ENCODE results near the gene REPIN1.

Gene REPIN1

DNA sequence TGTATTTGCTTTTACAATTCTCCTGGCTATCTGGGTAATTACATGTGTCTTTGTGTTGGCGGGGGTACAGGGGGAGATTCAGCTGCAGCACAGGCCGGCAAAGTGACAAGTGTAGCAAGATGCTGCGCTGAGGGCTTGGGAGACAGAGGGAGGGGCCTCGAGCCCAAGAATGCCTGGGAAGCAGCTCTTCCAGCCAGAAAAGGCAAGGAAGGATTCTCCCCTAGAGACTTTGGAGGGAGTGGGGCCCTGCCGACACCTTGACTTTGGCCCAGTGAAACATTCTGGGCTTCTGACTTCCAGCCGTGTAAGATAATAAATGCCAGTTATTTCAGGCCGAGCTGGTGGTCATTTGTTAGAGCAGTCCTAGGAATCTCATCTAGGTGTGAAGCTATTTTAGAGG is 7.2 kb upstream of the REPIN1 start:
- H3K9me2 ChIP-seq (replicated peaks; ENCODE audit: low read depth, low read length) = no peaks in the 10 kb centered on the region
- no peak overlapping the region for H2AFZ ChIP-seq (ENCODE audit: low read length)
- H3K9ac ChIP-seq (ENCODE audit: low read depth, low read length, poor library complexity, severe bottlenecking) = no peak overlapping the region
- H4K20me1 ChIP-seq (ENCODE audit: insufficient read depth, low read length, poor library complexity, severe bottlenecking) = no peaks in the 10 kb centered on the region
- no peaks in the 10 kb centered on the region for H3K9me3 ChIP-seq (ENCODE audit: insufficient read depth, low read depth, low read length)
- H3K36me3 ChIP-seq (ENCODE audit: insufficient read depth, low read length) = no peaks in the 10 kb centered on the region
- H3K79me2 ChIP-seq (ENCODE audit: insufficient read depth, low read length) = no peaks in the 10 kb centered on the region
- no peak overlapping the region for H3K4me2 ChIP-seq (ENCODE audit: low read depth, low read length, poor library complexity, severe bottlenecking)
- H3K4me1 ChIP-seq (ENCODE audit: insufficient read depth, low read length, poor library complexity, severe bottlenecking) = peaks cover 61% of the 10 kb centered on the region
- no peak overlapping the region for H3K4me3 ChIP-seq (ENCODE audit: low read length, poor library complexity, severe bottlenecking)
- no peak for TF ChIP-seq EZH2phosphoT487 (IDR thresholded peaks at IDR 0.05; ENCODE audit: borderline replicate concordance)
- TF ChIP-seq, protein P1, sequence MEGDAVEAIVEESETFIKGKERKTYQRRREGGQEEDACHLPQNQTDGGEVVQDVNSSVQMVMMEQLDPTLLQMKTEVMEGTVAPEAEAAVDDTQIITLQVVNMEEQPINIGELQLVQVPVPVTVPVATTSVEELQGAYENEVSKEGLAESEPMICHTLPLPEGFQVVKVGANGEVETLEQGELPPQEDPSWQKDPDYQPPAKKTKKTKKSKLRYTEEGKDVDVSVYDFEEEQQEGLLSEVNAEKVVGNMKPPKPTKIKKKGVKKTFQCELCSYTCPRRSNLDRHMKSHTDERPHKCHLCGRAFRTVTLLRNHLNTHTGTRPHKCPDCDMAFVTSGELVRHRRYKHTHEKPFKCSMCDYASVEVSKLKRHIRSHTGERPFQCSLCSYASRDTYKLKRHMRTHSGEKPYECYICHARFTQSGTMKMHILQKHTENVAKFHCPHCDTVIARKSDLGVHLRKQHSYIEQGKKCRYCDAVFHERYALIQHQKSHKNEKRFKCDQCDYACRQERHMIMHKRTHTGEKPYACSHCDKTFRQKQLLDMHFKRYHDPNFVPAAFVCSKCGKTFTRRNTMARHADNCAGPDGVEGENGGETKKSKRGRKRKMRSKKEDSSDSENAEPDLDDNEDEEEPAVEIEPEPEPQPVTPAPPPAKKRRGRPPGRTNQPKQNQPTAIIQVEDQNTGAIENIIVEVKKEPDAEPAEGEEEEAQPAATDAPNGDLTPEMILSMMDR (conservative IDR thresholded peaks at IDR 0.05; ENCODE audit: low read length) = no peak
- peaks cover 5% of the 10 kb centered on the region; the same call in 1 of the 2 replicates for H3F3A ChIP-seq (ENCODE audit: low read depth)
- H3K27me3 ChIP-seq (ENCODE audit: insufficient read depth, low read length, poor library complexity, severe bottlenecking) = no peaks in the 10 kb centered on the region

DNA sequence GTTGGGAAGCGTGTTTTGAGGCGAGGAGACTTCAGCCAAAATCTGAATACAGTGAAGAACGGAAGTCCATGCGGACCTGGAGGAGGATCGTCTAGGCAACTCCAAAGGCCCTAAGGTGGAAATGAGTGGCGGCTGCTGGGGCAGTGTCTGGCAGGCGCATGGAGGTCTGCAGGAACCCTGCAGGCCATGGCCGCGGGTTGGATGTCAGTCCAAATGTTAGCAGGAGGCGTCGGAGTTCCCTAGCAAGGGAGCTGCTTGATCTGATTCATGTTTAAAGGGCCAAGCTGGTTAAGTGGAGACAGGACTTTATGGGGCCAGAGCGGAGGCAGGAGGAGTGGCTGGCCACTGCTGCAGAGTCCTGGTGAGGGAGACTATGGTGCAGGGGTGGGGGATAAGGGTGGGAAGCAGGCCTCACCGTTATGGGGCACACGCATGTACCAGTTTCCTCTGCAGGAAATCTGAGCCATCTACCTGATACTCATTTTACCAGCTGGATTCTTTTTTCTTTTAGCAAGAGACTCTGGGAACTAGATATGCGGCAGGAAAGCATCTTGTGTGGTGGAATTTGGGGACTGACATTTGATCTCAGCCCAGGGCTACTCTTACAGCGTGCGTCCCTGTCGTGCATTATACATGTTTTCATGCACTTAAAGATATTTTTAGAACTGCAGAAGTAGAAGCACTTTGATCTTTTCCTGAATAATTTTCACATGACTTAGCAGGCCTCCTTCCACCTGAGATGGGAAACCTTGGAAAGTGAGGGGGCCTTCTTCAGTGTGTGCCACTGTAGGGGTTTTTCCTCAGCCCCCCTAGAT is 6.6 kb upstream of the REPIN1 start:
- Histone ChIP-seq H3K9ac (ENCODE audit: low read depth, low read length, poor library complexity, severe bottlenecking) (no peak overlapping the region), H3F3A (ENCODE audit: low read depth) (peaks cover 5% of the 10 kb centered on the region; the same call in 1 of the 2 replicates), H3K4me2 (ENCODE audit: low read depth, low read length, poor library complexity, severe bottlenecking) (peak overlapping the region; percentile 26), H3K27me3 (ENCODE audit: insufficient read depth, low read length, poor library complexity, severe bottlenecking) (no peaks in the 10 kb centered on the region), H3K36me3 (ENCODE audit: insufficient read depth, low read length) (no peaks in the 10 kb centered on the region), H3K79me2 (ENCODE audit: insufficient read depth, low read length) (peaks cover 2% of the 10 kb centered on the region; the same call in 1 of the 2 replicates), H2AFZ (ENCODE audit: low read length) (no peak overlapping the region), H3K4me1 (ENCODE audit: insufficient read depth, low read length, poor library complexity, severe bottlenecking) (peaks cover 60% of the 10 kb centered on the region), H3K9me3 (ENCODE audit: insufficient read depth, low read depth, low read length) (no peaks in the 10 kb centered on the region), H3K9me2 (replicated peaks; ENCODE audit: low read depth, low read length) (no peaks in the 10 kb centered on the region), H4K20me1 (ENCODE audit: insufficient read depth, low read length, poor library complexity, severe bottlenecking) (no peaks in the 10 kb centered on the region), H3K4me3 (ENCODE audit: low read length, poor library complexity, severe bottlenecking) (no peak overlapping the region)
- TF ChIP-seq EZH2phosphoT487 (IDR thresholded peaks at IDR 0.05; ENCODE audit: borderline replicate concordance) = no peak
- TF ChIP-seq, protein P1 (conservative IDR thresholded peaks at IDR 0.05; ENCODE audit: low read length) = no peak

DNA sequence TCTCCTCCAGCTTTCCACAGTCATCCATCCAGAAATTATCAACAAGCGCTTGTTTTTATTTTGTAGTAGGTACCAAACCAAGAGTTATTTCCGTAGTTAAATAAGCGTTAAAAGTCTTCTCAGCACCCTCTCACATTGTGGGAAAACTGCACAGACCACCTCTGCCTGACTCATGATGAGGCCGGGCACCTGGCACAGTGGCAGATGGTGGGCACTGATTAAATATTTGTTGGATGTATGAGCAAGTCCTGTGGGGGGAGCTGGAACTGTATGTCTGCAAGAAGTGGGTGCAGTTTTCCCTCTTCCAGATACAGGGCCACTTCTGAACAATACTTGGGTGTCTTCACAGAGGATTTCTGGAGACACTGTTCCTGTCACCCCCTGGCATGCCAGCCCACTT is 5.3 kb upstream of the REPIN1 start:
- Histone ChIP-seq H3K4me3 (ENCODE audit: low read length, poor library complexity, severe bottlenecking) (peak overlapping the region; percentile 7), H3K9ac (ENCODE audit: low read depth, low read length, poor library complexity, severe bottlenecking) (peak overlapping the region; percentile 44), H4K20me1 (ENCODE audit: insufficient read depth, low read length, poor library complexity, severe bottlenecking) (no peaks in the 10 kb centered on the region), H3K4me1 (ENCODE audit: insufficient read depth, low read length, poor library complexity, severe bottlenecking) (peaks cover 60% of the 10 kb centered on the region), H3K27me3 (ENCODE audit: insufficient read depth, low read length, poor library complexity, severe bottlenecking) (no peaks in the 10 kb centered on the region), H3K79me2 (ENCODE audit: insufficient read depth, low read length) (peaks cover 8% of the 10 kb centered on the region), H2AFZ (ENCODE audit: low read length) (no peak overlapping the region), H3F3A (ENCODE audit: low read depth) (peaks cover 8% of the 10 kb centered on the region; the same call in 1 of the 2 replicates), H3K4me2 (ENCODE audit: low read depth, low read length, poor library complexity, severe bottlenecking) (peak overlapping the region; percentile 39), H3K9me2 (replicated peaks; ENCODE audit: low read depth, low read length) (no peaks in the 10 kb centered on the region), H3K36me3 (ENCODE audit: insufficient read depth, low read length) (no peaks in the 10 kb centered on the region), H3K9me3 (ENCODE audit: insufficient read depth, low read depth, low read length) (no peaks in the 10 kb centered on the region)
- TF ChIP-seq EZH2phosphoT487 (IDR thresholded peaks at IDR 0.05; ENCODE audit: borderline replicate concordance) = no peak

All from Loucy (cell line).